T47D (cell line): ENCODE data around the gene PPM1L.

Experiments
- DNase-seq, 2 experiments: peaks; one replicate each; pipeline versions ENCODE4 v3.0.0 to v3.0.0-alpha.2; 2011 to 2012; ENCODE audit warnings: low read depth in 1 of 2, low spot score in 1 of 2
- JUND ChIP-seq: IDR thresholded peaks from 2 replicates; pipeline ENCODE4 v1.6.1; 2012; ENCODE audit warnings: low read depth
- in situ Hi-C: cut with HindIII; loops from 2 replicates; pipeline ENCODE4 v1.10.0; 2016; ENCODE audit warnings: low sequenced_read_pairs, low pct_unique_long_range_greater_than_20kb

The PPM1L gene

DNA sequence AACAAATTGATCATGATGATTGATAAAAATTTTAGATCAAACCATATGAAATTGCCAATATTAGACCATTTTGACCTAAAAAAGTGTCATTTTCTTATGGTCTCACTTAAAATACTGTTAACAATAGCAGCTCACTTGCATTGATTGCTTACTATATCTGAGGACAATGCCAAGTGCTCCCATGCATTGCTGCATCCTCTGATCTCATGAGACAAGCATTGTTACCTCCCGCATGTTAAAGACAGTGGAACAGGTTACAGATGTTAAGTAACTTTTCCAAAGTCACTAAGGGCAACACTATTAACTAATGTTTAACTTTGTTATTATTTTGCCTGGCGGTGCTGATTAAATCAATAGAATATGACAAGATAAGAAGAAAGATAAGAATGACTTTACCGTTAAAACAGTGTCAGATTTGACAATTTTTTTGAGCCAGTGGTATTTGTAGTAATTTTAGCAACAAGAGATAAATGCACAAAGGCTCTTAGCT lies 69.3 kb downstream of the PPM1L start:
- in situ Hi-C loops, result no loop called here
- DNase-seq, result no peak
- TF ChIP-seq JUND, result no peak

DNA sequence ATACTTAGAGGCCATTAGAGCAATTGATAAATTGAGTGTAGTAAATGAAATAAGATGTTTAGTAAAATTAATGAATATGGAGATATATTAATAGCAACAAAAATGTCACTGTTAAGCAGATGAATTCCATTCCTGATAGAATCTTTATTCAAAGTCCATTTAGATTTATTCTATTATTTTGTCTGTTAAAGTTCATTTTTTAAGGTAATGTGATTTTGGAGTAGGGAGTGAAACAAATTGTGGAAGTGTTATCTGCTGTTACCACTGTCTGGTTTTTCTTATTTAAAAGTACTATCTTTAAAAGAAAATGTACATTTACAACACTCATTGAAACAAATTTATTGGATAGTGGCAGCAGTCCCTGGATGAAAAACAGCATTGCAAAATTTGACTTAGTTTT lies 70.4 kb downstream of the PPM1L start:
- in situ Hi-C loops, result no loop called here
- DNase-seq, result no peak
- TF ChIP-seq JUND, result no peak

DNA sequence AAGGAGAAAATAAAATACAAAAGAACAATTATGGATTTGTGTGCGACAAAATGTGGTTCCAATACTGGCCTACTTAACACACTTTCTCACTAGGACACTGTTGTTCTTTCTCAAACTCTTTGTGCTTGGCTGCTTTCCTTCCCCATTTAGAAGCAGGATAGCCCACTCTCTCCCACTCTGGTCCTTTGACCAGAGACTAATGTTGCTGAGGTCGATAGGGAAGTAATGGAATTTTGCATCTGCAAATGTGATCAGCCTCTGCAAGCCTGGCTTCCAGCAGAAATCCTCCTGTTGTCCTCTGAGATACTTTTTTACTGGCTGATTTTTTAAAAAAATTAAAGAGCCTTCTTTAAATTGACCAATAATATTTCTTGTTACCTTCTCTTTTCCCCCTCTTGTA lies 71.0 kb downstream of the PPM1L start:
- no peak for DNase-seq
- in situ Hi-C loops, result no loop called here
- TF ChIP-seq JUND, result no peak

DNA sequence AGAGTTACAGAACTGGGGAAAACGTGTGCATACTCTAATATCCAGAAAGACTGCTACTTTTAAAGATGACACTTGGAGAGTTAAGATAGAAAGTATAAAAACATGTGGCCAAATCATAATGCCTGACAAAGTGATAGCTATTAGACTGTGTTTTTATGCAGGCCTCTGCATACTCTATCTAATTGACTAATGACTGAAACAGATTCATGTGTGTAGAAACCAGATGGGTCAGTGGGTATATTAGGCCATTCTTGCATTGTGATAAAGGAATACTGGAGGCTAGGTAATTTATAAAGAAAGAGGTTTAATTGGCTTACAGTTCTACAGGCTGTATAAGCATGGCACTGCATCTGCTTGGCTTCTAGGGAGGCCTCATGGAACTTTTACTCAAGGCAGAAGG lies 71.5 kb downstream of the PPM1L start:
- in situ Hi-C loops, result no loop called here

DNA sequence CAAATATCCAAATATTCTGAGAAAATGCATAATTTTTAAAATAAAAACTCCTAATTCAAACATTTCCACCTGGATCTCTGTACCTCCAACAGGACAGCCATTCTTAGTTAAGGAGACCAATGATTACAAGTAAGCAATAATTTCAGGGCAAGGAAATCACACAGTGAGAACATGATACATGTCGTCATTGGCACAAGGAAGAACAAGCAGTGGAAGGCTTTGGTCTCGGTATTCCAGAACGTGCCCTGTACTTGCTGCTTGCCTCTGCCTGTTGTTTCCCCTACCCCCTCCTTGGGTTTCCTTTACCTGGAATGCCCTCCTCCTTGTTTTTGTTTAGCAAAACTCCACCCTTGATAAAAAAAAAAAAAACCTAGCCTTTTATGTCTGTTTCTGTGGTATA lies 72.8 kb downstream of the PPM1L start:
- no peak for TF ChIP-seq JUND
- in situ Hi-C loops, result no loop called here
- DNase-seq, result no peak

More for the DNA sequence above, 71.5 kb downstream of the PPM1L start:
- no peak for TF ChIP-seq JUND
- DNase-seq, result no peak

DNA sequence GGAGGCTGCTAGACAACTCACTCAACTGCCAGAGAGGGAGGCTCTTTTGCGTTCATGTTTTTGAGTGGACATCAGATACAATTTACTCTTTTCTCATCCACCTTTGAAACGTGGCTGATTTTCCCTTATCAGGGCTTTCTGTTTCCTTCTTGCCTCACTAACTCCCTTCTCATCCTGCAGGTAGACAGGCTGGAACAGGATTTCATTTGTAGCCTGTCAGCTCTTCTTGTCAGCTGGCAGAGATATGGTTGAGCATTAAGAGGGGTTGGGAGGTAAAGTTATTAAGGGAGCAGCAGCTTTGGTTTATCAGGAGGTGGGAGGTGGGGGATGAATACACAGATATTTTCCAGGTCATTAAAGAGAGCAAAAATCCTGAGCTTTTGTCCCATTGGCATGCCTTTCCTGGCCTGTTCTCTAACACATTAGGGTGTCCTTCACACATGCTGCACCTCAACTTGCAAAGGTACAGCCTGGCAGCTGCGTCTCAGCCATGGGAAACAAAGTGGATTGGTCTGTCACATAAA lies 73.5 kb downstream of the PPM1L start:
- in situ Hi-C loops, result no loop called here
- no peak for DNase-seq

DNA sequence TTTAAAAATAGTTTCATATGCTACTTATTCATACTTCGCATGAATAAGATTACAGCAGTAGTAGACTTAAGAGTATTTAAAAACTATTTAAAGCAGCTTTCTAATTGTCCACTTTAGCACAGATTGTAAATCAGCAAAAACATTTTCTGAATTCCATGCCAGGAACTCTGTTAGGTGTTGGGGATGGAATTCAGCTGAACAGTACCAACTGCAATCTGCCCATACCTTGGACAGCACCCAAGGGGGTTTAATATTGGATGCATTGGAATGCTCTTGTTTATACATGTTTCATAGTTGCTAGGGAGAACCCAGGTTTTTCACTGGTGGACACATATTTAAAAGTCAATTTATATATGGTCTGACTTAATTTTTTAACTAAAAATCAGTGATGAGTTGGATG lies 74.8 kb downstream of the PPM1L start:
- peak; percentile 18 to 67 for DNase-seq
- TF ChIP-seq JUND, result no peak
- in situ Hi-C loops, result no loop called here

More for the DNA sequence above, 73.5 kb downstream of the PPM1L start:
- TF ChIP-seq JUND, result no peak

DNA sequence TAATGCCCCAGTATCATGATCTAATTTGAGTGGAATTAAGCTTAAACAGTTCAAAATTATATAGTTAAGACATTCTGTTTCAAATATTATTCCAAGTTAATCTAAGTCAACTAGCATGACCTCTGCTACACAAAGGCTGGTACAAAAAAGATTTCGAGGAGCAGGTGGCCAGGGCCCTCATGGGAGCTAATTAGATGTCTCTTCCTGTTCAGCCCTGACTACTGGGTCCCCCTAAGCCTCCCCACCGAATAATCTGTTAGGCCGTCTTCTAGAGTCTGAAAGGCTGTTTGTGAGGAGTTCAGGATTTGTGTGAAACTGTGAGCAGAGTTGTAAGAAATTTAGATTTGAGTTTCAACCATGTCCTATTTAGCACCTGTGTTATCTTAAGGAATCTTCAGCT lies 75.4 kb downstream of the PPM1L start:
- no peak for TF ChIP-seq JUND
- DNase-seq, result no peak
- in situ Hi-C loops, result no loop called here

DNA sequence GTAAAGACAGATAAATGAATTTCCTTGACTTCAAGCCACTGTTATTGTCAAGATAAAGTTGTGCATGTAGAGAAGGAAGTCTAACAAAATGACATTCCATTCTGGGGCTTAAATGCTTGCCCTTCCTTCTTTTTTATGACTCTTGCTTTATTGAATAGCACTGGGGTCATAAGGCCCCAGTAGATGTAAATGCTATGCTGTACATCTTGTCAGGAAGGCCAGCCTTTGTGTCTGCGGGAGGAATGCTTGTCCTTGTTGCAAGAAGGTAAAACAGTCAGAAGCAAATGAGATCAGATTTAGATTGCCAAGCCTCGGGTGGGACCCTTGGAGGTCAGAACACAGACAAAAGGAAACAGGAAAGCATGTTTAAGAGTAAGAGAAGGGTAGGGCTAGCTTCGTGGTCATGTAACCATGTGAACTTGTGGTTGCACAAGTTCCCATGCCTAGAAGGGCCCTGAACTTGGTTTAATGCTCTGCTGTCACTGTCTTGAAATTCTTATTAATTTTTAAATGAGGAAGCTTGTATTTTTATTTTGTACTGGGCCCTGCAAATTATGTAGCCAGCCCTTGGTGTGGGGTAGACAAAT lies 81.5 kb downstream of the PPM1L start:
- in situ Hi-C loops, result no loop called here
- DNase-seq, result no peak
- no peak for TF ChIP-seq JUND

DNA sequence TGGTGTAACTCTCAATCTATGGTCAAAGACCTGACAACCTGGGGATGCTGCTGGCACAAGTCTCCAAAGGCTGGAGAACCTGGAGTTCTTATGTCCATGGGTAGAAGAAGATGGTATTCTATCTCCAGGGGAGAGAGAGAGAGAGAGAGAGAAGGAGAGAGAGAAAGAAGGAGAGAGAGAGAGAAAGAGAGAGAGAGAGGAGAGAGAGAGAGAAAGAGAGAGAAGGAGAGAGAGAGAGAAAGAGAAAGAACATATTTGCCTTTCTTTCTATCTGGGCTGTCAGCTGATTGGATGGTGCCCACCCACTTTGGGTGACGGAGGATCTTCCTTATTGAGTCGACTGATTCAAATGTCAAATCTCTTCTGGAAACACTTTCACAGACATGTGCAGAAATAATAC lies 84.6 kb downstream of the PPM1L start:
- no peak for DNase-seq
- in situ Hi-C loops, result no loop called here

DNA sequence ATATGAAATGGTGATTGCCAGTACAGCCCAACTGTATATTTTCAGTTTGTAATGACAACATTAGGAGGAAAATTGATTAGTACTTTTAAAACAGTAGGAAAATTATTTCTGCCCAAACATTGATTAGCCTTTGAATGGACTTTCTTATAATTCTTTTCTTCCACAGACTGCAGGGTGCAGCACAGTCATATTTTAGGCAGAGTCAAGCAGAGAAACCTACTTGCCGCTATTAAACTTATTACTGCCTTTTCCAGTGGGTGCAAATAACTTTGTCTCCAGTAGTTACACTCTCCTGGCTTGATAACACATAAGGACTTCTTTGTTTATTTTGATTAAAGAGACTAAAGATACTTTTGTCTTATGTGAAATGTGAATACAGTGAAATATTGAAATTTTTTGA lies 85.4 kb downstream of the PPM1L start:
- in situ Hi-C loops, result no loop called here

More for the DNA sequence above, 84.6 kb downstream of the PPM1L start:
- no peak for TF ChIP-seq JUND

DNA sequence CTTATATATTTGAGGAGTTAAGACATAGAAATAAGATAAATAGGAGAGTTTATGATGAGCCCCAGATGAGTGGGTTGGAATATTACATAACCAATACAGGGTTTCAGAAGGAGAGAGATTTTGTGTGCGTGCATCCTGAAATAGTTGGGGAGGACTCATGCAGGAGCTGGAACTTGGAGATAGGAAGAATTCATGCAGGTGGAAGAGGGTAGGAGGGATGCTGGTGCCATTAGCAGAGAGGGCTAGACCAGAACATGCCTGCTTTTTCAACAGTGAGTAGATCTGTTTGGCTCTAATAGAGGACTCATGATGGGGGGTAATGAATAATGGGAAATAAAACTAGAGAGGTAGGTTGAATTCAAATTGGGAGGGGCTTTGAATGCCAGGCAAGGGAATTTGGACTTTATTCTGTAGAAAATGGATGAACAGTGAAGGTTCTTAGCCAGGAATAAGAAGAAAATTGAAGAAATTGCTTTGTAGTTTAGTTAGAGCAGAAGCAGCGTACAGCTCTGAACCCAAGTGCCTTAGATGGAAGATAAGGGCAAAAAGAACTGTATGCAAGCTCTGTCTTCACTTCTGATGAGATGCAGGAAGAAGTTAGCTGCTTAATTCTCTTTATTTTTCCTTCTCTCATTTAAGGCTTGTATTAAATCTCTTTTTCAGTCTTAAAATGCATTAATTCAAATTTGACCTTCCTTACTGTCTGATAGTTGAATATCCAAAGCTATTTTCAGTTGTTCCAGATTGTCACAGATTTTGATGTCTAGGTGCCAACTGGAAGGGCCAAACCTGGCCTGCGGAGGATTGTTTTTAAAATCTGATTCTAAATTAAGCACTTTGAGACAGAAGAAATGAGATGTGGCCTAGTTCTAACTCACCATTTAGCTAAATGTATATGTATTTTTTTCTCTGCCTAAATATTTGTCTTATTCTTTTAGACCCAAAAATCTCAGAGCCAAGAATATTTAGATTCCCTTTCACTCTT lies 86.3 kb downstream of the PPM1L start:
- in situ Hi-C loops, result no loop called here
- no peak for DNase-seq
- no peak for TF ChIP-seq JUND

More for the DNA sequence above, 85.4 kb downstream of the PPM1L start:
- no peak for TF ChIP-seq JUND
- DNase-seq, result no peak
